ENCODE data around the gene MAP4K2.

The MAP4K2 gene

DNA sequence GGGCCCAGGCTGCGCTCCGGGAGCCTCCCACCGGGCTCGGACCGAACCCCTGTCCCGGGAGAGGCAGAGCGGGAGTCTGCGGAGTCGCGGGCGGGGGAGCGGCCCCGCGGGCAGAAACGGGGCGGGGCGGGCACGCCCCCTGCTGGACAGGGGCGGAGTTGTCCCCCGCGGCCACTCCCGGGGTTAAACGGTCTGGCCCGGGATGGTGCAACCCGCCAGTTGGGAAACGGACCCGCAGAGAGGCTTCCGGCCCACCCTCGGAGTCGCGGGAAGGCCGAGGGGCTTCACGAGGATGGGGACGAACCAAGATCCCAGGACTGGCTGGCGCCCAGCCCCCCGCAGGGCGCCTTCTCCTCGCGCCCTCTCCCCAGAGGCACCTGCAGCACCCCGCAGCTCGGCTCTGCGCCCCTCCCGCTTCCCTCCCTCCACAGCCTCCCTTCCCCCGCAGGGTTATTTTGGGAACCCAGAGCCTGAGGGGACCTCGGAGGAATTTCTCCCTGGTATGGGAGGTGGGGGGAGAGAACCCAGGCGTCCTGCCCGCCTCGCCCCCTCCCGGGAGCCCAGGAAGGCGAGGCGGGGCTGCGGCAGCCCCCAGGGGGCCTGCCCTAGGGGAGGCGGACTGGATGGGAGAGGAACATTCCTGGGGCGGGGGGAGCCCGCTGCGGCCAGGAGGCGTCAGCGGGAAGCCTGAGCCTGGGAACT lies 60.0 kb downstream of the MAP4K2 start:
- DNase-seq (ENCODE audit: extremely low read depth, low read depth): no peak
- H3K4me3 ChIP-seq (replicated peaks; ENCODE audit: low read depth, low read length): peak overlapping the region; percentile 14
- peak; percentile 81 for TF ChIP-seq CTCF (IDR thresholded peaks at IDR 0.05; ENCODE audit: low read depth, low read length, missing control alignments)

DNA sequence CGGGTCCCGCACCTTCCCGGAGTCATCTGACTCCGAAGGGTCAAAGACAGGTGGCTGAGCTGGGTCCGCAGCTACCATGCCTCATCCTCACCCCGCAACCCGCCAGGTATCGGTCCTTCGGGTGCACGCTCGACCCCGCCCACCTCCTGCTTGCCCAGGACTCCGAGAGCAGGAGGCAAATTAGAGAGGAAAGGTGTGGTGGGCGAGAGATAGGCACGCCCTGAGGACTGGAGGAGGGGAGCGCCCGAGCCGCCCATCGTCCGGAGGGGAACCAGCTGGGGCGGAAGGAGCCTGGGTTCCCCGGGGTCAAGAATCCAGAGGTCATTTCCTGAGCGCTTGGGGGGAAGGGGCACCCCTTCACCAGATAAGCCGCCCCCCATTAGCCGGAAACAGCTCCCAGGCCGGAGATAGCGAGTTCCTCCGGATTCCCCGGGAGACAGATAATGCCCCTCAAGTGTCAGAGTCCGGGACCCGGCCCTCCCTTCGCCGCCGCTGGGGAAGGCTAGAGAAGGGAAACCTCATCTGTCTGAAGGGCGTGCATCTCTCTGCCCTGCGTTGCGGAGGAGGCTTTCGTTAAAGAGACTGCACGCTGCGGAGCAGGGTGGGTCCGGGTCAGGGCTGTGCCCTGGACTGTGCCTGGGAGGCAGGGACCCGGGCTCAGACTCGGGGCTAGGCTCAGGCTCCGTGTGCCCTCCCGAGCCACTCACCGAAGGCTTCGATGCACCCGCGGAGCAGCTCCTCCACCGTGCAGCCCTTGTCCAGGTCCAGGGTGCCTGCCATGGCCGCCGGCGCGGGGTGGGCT lies 60.7 kb downstream of the MAP4K2 start:
- peak overlapping the region; percentile 14 for H3K4me3 ChIP-seq (replicated peaks; ENCODE audit: low read depth, low read length)
- no peak for DNase-seq (ENCODE audit: extremely low read depth, low read depth)
- no peak for TF ChIP-seq CTCF (IDR thresholded peaks at IDR 0.05; ENCODE audit: low read depth, low read length, missing control alignments)

GRCh38 chr11:64741375-64742086 lies 61.5 kb downstream of the MAP4K2 start:
- no peak for TF ChIP-seq CTCF (IDR thresholded peaks at IDR 0.05; ENCODE audit: low read depth, low read length, missing control alignments)
- DNase-seq (ENCODE audit: extremely low read depth, low read depth): no peak

DNA sequence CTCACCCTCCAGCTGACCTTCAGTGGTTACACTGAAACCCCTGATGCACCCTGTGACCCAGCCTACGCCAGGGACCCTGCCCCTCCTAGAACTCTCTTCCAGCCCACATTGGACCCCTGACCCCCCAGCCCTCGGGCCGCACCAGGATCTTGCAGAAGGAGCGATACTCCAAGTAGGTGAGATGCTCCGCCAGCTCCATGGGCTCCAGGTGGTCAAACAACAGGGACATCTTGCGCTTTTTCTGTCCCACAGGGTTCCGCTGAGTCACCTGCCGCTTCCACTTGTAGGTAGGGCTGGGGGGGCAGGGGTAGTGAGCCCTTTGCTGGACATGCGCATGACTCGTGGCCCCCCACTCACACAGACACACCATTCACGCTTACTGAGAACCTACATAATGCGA lies 63.1 kb downstream of the MAP4K2 start:
- no peak overlapping the region for H3K4me3 ChIP-seq (replicated peaks; ENCODE audit: low read depth, low read length)
- no peak for TF ChIP-seq CTCF (IDR thresholded peaks at IDR 0.05; ENCODE audit: low read depth, low read length, missing control alignments)
- no peak for DNase-seq (ENCODE audit: extremely low read depth, low read depth)

More at GRCh38 chr11:64741375-64742086, 61.5 kb downstream of the MAP4K2 start:
- H3K4me3 ChIP-seq (replicated peaks; ENCODE audit: low read depth, low read length): no peak overlapping the region

- TF ChIP-seq CTCF (IDR thresholded peaks at IDR 0.05; ENCODE audit: low read depth, low read length, missing control alignments): no peak
- H3K4me3 ChIP-seq (replicated peaks; ENCODE audit: low read depth, low read length): no peak overlapping the region
- no peak for DNase-seq (ENCODE audit: extremely low read depth, low read depth)
Measured at GRCh38 chr11:64736654-64737053, 66.4 kb downstream of the MAP4K2 start.

GRCh38 chr11:64735725-64736259 lies 67.2 kb downstream of the MAP4K2 start:
- no peak for DNase-seq (ENCODE audit: extremely low read depth, low read depth)
- no peak overlapping the region for H3K4me3 ChIP-seq (replicated peaks; ENCODE audit: low read depth, low read length)
- no peak for TF ChIP-seq CTCF (IDR thresholded peaks at IDR 0.05; ENCODE audit: low read depth, low read length, missing control alignments)
